Stimulated activated CD8-positive, alpha-beta memory T cell treated with anti-CD3 and anti-CD28 coated beads, Interleukin-4, amount 100 ng/mL, for 1 hour (primary cell): Measurements from ENCODE around the gene FUT2.
"Not testable (repeated sequence)": the region's sequence is repeated elsewhere in the genome, so short reads cannot be mapped to it uniquely, and the experiment has no call there.

Source experiments
- DNase-seq, 2 donors: peaks; one replicate each; pipeline ENCODE4 v3.0.0-alpha.2; 2020; ENCODE audit warnings: low read depth in 2 of 2, low spot score in 1 of 2

The FUT2 gene

DNA sequence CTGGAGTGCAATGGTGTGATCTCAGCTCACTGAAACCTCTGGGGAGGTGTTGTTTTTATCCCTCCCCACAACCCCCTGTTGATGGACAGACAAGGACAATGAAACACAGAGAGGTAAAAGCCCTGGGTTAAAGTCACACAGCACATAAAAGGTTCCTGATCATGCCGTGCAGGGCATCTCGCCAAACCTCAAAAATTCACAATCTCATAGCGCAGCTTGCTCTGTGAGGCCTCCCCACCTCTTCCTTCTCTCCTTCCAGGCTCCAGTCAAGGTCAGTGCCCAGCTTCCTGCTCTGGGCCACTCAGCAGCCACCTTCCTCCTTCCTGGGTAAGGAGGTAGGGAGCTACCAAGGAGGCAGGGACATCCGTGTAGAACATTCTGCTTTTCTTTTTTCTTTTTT is 2.3 kb downstream of the FUT2 start:
- DNase-seq, result no peak

GRCh38 chr19:48702701-48703100 is 6.9 kb downstream of the FUT2 start:
- no peak for DNase-seq

DNA sequence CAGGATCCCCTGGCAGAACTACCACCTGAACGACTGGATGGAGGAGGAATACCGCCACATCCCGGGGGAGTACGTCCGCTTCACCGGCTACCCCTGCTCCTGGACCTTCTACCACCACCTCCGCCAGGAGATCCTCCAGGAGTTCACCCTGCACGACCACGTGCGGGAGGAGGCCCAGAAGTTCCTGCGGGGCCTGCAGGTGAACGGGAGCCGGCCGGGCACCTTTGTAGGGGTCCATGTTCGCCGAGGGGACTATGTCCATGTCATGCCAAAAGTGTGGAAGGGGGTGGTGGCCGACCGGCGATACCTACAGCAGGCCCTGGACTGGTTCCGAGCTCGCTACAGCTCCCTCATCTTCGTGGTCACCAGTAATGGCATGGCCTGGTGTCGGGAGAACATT is 7.5 kb downstream of the FUT2 start:
- no peak for DNase-seq

DNA sequence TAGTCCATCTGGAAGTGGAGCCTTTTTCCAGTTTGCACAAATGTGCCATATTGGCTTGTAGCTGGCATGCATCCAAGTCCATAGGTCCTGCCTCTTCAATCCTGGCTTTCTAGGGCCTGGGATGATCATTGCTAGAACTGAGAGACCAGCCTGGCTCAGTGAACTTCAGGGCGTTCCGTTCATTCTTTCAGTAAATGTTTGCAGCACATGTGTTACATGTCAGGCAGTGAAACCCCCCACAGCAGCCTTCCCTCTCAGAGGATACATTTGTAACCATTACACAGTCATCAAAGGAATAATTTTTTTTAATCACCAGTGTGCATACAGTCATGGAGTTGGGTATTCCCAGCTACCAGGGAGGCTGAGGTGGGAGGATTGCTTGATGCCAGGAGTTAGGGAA is 9.7 kb downstream of the FUT2 start:
- DNase-seq, result no peak

- DNase-seq, result no peak
Measured at GRCh38 chr19:48708471-48708870, 12.7 kb downstream of the FUT2 start.

DNA sequence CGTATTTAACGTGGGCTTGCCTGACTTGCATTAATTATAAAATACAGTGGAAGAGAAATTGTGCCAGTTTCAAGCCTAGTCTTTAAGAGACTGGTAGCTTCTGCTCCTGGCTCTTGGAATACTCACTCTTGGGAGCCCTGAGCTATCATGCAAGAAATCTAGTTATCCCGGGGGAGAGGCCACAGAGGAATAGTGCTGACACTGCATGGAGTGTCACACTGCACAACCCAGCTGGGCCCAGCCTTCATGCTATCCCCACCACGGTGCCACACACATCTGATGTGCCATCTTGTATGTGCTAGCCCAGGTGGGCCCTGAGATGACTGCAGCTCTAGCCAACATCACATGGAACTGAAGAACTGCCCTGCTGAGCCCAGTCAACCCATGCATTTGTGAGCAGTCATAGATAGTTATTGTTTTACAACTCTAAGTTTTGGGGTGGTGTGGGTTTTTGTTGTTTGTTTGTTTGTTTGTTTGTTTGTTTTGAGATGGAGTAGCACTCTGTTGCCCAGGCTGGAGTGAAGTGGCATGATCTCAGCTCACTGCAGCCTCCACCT is 15.4 kb downstream of the FUT2 start:
- no peak for DNase-seq

GRCh38 chr19:48713041-48713863 is 17.5 kb downstream of the FUT2 start:
- DNase-seq, result no peak

DNA sequence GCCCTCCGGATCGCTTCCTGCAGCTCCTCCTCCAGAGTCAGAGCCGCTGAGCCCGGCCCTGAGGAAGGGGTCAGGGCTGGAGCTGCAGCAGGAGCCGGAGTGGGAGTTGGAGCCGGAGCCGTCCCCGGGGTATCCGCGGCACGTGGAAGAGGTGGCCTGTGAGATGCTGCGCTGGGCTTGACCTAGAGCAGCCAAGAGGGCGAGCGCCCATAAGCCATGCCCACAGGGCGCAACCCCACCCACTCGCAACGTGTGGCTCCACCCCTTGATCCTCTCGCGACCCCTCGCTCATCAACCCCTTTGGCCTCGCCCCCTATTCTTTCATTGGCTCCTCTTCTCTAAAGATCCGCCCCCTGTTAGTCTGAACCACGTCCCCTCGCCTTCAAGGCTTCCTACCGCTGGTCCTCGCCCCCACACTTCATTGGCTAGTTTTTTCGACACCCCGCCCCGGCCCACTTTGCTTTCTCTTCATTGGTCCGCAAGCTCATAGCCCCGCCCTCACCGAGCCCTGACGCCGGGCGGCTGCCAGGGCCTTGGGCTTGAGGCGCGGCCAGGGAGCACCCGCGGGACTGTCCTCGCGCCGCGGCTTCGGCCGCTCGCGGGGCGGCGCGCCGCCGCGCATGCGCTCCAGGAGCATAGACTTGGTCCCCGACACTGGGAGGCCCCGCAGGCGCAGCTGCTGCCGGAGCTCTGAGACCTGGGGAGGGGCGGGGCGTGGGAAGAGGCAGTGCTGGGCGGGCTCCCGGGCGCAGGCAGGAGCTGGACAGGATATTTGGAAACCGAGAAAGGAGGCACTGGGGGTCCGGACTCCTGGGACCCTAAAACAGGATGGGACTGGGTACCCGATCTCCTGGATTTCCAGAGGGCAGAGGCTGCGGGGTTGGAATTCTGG is 18.3 kb downstream of the FUT2 start:
- DNase-seq, result peak; percentile 92 to 93

GRCh38 chr19:48714759-48715675 is 19.2 kb downstream of the FUT2 start:
- DNase-seq, result no peak

GRCh38 chr19:48715681-48716171 is 20.0 kb downstream of the FUT2 start:
- DNase-seq, result no peak

DNA sequence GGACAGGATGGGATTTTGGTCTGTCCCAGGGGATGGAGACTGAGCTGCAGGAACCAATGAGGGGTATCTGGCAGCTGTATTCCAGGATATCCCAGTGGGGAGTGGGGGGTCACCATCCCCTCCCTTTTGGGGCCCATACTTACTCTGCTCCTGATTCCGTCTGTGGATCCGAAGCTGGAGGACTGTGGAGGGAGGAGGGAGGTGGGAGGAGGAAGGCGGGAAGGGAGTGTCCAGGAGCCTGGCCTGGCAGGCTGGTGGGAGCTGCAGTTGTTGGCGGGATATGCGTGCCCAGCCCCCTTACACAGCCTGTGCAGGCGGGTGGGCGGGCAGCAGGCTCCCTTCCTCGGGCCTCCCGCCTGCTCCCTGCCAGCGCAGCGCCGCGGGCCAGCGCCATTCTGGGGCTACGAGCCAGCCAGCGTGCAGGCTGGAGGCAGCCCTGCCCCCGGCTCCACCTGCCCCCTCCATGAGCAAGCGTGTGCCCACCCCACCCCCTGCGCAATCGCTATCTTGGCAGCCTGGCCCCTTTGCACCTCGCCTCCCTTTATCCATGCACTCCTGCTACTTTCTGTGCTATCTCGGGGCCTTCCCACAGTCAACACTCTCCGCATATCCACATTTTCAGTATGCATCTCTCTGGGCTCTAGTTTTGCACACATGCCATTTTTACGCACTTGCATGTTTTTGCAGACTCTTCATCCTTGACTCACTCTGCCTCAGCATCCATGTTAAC is 21.0 kb downstream of the FUT2 start:
- no peak for DNase-seq

- DNase-seq, result not testable (repeated sequence)
Measured at GRCh38 chr19:48718106-48718505, 22.3 kb downstream of the FUT2 start.

DNA sequence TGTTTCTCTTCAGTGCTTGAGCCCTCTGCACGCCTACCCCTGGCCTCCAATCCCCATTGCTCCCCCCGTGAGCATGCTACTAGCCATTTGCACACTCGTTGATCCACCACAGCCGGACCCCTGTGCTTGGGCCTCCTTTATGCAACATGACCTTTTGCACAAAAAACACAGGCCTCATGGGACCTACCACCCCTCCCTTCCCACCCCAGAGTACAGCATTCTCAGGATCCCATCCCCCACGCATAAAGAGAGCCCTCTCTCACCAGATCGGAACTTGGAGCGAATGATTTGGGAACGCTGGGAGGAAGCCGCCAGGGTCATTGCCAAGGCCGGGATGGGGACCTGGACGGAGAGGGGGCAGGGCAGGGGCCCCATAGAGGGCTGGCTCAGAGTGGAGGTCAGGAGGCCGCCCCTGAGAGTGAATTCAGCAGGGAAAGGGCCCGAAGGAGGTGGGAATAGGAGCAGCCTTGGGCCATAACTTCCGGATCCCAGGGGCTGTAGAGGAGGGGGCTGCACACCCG is 23.0 kb downstream of the FUT2 start:
- DNase-seq, result no peak

DNA sequence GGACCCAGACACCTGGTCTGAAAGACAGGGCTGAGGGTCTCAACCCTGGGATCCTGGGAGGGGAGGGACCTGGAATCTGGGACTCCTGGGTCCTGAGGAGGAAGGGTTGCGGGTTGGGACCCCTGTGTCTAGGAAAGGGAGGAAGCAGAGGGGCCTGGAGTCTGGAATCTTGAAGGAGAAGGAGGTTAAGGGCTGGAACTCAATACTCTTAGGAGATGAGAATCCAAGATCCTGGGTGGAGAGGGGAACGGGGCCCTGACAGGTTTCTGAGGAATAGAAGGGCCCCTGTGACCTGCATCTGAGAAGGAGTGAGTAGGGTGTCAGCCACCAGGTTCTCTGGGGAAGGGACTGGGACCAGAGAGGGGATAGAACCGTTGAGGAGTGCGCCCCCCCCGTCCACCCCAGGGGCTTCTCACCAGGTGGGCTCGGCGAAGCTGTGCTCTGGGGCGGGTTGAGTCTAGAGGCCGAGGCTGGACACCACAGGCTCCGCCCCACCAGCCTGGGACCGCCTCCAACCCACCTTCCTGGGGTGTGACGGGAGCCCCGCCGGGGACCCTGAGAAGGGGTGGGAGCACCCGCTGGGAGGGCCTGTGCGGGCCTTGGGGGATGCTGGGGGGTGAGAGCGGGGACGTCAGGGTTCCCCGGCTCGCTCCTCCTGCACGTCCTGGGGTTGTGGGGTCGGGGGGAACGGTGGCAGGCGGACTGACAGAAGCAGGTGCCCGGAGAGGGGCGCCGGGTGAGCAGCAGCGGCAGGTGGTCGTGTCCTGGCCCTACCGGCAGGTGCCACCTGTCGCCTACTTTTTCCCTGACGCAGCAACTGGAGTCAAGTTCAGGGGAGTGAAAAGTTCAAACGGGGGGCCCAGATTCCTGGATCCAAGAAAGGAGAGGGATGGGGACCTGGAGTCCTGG is 23.7 kb downstream of the FUT2 start, which contains the start of gene MAMSTR:
Gene MAMSTR, minus strand, starts transcription at position 463 of the 909 bp plus-strand sequence. CDS start 694 bp downstream, outside the sequence.
- DNase-seq, result no peak

DNA sequence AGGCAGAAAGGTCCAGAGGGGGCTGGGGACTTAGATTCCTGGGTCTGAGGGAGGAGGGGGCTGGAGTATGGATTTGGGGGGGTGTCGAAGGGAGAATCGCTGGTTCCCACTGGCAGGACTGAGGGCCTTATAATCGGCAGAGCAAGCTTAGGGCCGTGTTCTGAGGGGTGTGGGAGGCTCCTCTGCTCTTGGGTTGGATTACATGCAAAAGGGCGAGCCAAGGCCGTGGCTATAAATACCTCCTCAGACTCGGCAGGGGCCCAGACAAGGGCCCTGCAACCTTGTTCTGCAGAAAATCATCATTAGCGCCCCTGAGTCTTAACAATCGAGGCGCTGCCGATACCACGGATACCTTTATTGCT is 24.5 kb downstream of the FUT2 start:
- no peak for DNase-seq

DNA sequence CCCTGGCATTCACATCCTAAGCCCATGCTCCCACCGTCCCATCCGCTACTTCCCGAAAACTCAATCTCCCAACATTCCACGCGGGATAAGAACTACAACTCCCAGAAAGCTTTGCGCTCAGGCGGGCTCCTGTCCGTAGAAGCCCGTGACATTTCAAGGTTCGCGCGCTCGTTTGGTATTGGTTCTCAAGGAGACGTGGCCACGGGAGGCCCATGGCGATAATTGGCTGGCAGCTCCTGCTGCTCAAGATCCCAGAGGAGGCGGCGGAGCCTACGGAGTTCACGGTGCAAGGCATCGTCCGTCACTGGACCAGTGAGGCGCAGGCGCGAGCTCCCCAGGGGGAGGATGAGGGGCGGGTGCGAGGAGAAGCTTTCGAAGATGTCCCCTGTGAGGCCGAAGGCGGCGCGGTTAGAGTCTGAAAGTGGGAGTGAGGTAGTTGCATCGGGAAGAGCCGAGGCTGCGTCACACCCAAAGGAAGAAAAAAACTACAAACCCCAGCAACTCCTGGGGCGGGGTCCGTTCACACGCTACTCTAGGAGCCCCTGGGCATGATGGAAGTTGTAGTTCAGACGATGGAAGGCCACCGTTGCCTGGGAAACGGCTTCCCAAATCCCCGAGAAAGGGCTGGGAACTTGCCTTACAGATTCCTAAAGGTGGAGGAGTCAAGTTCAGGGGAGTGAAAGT is 25.0 kb downstream of the FUT2 start:
- peak; percentile 64 to 81 for DNase-seq

GRCh38 chr19:48722196-48722708 is 26.5 kb downstream of the FUT2 start:
- no peak for DNase-seq
